ENCODE measurements around the gene ANXA6.

ANXA6 gene

GRCh38 chr5:151140686-151141459 is 16.7 kb downstream of the ANXA6 start:
- H3K36me3 ChIP-seq (ENCODE audit: control insufficient read depth in 2 of 2, insufficient read depth in 1 of 2, low read length in 2 of 2) = peaks cover 15 to 80% of the 10 kb centered on the region in 2 experiments; a peak in 2 of 3 replicates
- no peak overlapping the region for H3K4me3 ChIP-seq (ENCODE audit: low read depth, low read length)
- no peaks in the 10 kb centered on the region for H3K9me3 ChIP-seq (ENCODE audit: control insufficient read depth, insufficient read depth, low read depth, low read length)
- ChIA-PET POLR2A (no interaction called here), CTCF (interaction anchor here (1.4 to 7.5 kb wide), 4 partner anchors 14 to 98 kb away, joined by 4 to 43 read pairs (median 10); no protein-coding TSS in a partner anchor)
- H3K27ac ChIP-seq (ENCODE audit: extremely low read depth, low read depth, low read length) = no peak overlapping the region
- H3K4me1 ChIP-seq (ENCODE audit: control insufficient read depth, insufficient read depth, low read length) = no peaks in the 10 kb centered on the region
- no peak for TF ChIP-seq GLIS2 (tag by site-specific recombination; IDR thresholded peaks at IDR 0.05)
- no peak for TF ChIP-seq KLF17 (tag by site-specific recombination; IDR thresholded peaks at IDR 0.05)
- no peak for TF ChIP-seq ZNF660 (tag by site-specific recombination; IDR thresholded peaks at IDR 0.05)
- TF ChIP-seq KLF16 (tag by site-specific recombination; IDR thresholded peaks at IDR 0.05) = no peak
- no peak for TF ChIP-seq ZNF202 (tag by site-specific recombination; IDR thresholded peaks at IDR 0.05; ENCODE audit: borderline replicate concordance)
- no peak for TF ChIP-seq ZNF184 (tag by site-specific recombination; IDR thresholded peaks at IDR 0.05)

- TF ChIP-seq ZNF791 (tag by site-specific recombination; IDR thresholded peaks at IDR 0.05) = no peak
- no peak for TF ChIP-seq ZNF280D (tag by site-specific recombination; IDR thresholded peaks at IDR 0.05)
- TF ChIP-seq SETDB1 (IDR thresholded peaks at IDR 0.05; ENCODE audit: insufficient read length, low read length) = no peak
- TF ChIP-seq KLF1 (tag by site-specific recombination; IDR thresholded peaks at IDR 0.05) = no peak
- no peak for TF ChIP-seq BCL11B (tag by site-specific recombination; IDR thresholded peaks at IDR 0.05; ENCODE audit: low read depth)
- TF ChIP-seq REPIN1 (tag by site-specific recombination; IDR thresholded peaks at IDR 0.05; ENCODE audit: low read depth) = no peak
- no peak for TF ChIP-seq TCF7L2 (IDR thresholded peaks at IDR 0.05; ENCODE audit: borderline replicate concordance, low read depth, low read length)
- TF ChIP-seq KLF16 (tag by site-specific recombination; IDR thresholded peaks at IDR 0.05) = no peak
- no peak for TF ChIP-seq ZNF768 (tag by site-specific recombination; IDR thresholded peaks at IDR 0.05)
- no peak for TF ChIP-seq SP3 (tag by site-specific recombination; IDR thresholded peaks at IDR 0.05)
- no peak for TF ChIP-seq ZNF639 (tag by site-specific recombination; IDR thresholded peaks at IDR 0.05)
- TF ChIP-seq ZSCAN5A (tag by site-specific recombination; IDR thresholded peaks at IDR 0.05) = no peak
- TF ChIP-seq ZNF138 (tag by site-specific recombination; IDR thresholded peaks at IDR 0.05; ENCODE audit: borderline replicate concordance) = no peak
- no peak for TF ChIP-seq HOXD13 (CRISPR knock-in tag; IDR thresholded peaks at IDR 0.05; ENCODE audit: borderline replicate concordance)
- no peak for TF ChIP-seq ZNF114 (tag by site-specific recombination; IDR thresholded peaks at IDR 0.05)
- no peak for TF ChIP-seq ZNF157 (tag by site-specific recombination; IDR thresholded peaks at IDR 0.05)
- TF ChIP-seq ZNF211 (tag by site-specific recombination; IDR thresholded peaks at IDR 0.05; ENCODE audit: low read depth) = no peak
- TF ChIP-seq ZSCAN4 (tag by site-specific recombination; IDR thresholded peaks at IDR 0.05) = no peak
- TF ChIP-seq ZNF792 (tag by site-specific recombination; IDR thresholded peaks at IDR 0.05) = no peak
- TF ChIP-seq BCL11A (tag by site-specific recombination; IDR thresholded peaks at IDR 0.05; ENCODE audit: low read depth) = no peak
- ChIA-PET CTCF (interaction anchor here (0.6 to 2.1 kb wide), 5 partner anchors 10 to 980 kb away, joined by 3 to 11 read pairs (median 4); no protein-coding TSS in a partner anchor), POLR2A (no interaction called here)
- Histone ChIP-seq H3K4me3 (ENCODE audit: low read depth, low read length) (no peak overlapping the region), H3K27ac (ENCODE audit: extremely low read depth, low read depth, low read length) (no peak overlapping the region), H3K4me1 (ENCODE audit: control insufficient read depth, insufficient read depth, low read length) (no peaks in the 10 kb centered on the region), H3K36me3 (ENCODE audit: control insufficient read depth in 2 of 2, insufficient read depth in 1 of 2, low read length in 2 of 2) (peaks cover 15 to 81% of the 10 kb centered on the region in 2 experiments; a peak in 2 of 3 replicates), H3K9me3 (ENCODE audit: control insufficient read depth, insufficient read depth, low read depth, low read length) (no peaks in the 10 kb centered on the region)
These were observed 17.9 kb downstream of the ANXA6 start for GRCh38 chr5:151139646-151140045.

Data from HEK293 (cell line).